ENCODE data around the gene SHROOM3.

Gene SHROOM3

DNA sequence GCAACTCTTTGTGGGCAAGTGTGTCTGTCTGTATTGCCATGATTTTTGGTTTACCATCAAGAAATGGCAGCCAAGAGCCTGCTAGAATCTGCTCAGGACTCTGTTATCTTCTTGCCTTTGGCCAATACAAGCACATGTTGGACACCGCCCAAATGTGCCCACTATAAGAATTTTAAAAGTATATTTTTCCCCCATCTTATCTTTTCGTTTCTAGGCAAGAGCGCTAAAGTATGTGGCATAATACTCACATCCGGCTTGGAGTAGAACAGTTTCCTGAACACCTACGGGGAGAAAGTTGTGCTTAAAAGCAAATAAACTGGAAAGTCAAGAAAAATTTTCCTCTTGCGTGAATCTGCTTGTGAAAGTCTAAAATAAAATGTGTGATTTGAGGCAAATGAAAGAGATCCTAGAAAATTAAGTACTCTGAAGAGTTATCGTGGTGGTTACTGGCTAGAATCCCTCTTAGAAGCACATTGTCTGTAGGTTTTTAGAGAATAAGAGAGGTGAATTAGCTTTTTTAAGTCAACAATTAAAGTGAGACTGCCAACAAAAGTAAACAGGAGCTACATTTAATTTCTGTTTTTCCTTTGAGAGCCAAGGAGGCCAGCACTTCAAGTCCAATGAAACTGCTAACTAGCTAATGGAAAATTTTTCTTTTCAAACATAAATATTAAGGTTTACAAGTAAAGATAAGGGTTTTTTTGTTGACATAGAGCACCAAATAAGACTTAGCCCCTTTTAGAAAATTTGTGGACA is 242.7 kb downstream of the SHROOM3 start:
- no peak for DNase-seq (ENCODE audit: low read depth)
- TF ChIP-seq, protein P1, sequence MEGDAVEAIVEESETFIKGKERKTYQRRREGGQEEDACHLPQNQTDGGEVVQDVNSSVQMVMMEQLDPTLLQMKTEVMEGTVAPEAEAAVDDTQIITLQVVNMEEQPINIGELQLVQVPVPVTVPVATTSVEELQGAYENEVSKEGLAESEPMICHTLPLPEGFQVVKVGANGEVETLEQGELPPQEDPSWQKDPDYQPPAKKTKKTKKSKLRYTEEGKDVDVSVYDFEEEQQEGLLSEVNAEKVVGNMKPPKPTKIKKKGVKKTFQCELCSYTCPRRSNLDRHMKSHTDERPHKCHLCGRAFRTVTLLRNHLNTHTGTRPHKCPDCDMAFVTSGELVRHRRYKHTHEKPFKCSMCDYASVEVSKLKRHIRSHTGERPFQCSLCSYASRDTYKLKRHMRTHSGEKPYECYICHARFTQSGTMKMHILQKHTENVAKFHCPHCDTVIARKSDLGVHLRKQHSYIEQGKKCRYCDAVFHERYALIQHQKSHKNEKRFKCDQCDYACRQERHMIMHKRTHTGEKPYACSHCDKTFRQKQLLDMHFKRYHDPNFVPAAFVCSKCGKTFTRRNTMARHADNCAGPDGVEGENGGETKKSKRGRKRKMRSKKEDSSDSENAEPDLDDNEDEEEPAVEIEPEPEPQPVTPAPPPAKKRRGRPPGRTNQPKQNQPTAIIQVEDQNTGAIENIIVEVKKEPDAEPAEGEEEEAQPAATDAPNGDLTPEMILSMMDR (conservative IDR thresholded peaks at IDR 0.05; ENCODE audit: control insufficient read depth, insufficient read depth, low read depth, low read length): no peak
- no peak overlapping the region for H3K4me3 ChIP-seq (ENCODE audit: control insufficient read depth, low read depth, low read length)

DNA sequence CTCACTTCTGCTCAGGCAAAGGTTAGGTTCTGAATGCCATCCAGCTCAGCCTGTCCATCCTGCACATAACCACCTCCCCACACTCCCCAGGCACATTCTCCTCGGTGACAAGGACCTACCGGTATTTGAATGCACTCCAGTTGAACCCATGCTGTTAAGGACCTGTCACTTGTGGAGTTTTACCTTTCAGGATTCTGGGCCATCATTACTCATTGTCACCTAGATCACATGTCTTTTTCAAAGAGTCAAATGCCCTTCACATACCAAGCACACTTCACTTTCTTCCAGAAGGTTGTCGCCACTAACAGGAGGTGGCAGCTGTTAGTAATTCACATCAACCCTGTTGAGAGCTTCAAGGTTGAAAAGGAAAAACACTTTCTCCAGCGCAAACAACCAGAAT is 244.7 kb downstream of the SHROOM3 start:
- H3K4me3 ChIP-seq (ENCODE audit: control insufficient read depth, low read depth, low read length): no peak overlapping the region
- TF ChIP-seq, protein P1 (conservative IDR thresholded peaks at IDR 0.05; ENCODE audit: control insufficient read depth, insufficient read depth, low read depth, low read length): no peak
- no peak for DNase-seq (ENCODE audit: low read depth)

DNA sequence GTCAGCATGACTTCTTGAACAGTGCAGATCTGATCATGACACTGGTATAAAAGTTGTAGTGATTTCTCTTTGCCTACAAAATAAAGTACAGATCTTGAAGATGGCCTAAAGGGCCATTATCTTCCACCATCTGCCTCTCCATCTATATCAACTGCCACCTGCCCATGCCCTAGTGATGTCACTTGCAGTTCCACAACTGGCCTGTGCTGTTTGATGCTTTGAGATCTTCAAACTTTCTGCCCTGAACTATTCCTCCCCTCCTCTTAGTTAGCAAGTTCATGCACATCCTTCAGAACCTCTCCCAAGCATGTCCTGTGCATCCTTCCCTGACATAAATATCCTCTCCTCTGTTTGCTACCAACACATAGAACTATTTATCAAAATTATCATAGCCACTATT is 245.9 kb downstream of the SHROOM3 start:
- DNase-seq (ENCODE audit: low read depth): no peak
- no peak overlapping the region for H3K4me3 ChIP-seq (ENCODE audit: control insufficient read depth, low read depth, low read length)
- TF ChIP-seq, protein P1 (conservative IDR thresholded peaks at IDR 0.05; ENCODE audit: control insufficient read depth, insufficient read depth, low read depth, low read length): no peak

DNA sequence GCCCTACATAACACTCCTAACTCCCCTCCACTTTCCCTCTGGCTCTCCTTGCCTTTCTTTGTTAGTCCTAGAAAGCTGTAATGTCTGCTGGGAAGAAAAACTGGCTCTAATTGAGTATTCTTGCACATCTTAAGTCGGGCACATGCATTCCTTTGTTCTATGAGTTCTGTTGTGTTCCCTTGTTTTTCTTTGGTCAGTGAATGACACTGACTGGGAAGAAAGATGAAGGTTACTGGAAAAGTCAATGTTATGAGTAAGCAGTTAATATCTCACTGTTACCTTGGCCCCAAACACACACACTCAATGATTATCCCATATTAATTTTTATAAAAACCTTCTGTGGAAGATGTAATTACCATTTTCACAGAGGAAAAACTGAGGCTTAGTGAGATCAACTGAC is 247.0 kb downstream of the SHROOM3 start:
- TF ChIP-seq, protein P1 (conservative IDR thresholded peaks at IDR 0.05; ENCODE audit: control insufficient read depth, insufficient read depth, low read depth, low read length): no peak
- DNase-seq (ENCODE audit: low read depth): no peak
- no peak overlapping the region for H3K4me3 ChIP-seq (ENCODE audit: control insufficient read depth, low read depth, low read length)

DNA sequence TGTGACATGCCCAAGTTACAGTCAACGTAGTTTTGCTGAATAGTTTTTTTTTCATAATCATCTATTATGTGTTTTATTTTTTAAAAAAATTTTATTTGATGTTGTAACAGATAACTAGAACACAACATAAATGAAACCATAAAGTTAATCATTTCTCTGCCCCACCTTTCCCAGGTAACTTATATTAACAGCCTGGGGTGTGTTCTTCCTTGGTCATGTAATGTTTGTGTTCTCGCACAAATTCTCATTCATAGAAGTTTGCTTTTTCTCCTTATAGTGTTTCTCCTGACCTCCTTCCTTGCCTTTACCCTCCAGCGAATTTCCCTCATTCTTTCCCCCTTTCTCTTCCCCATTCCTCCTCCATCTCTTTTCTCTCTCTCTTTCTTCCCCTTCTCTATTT is 248.1 kb downstream of the SHROOM3 start:
- no peak overlapping the region for H3K4me3 ChIP-seq (ENCODE audit: control insufficient read depth, low read depth, low read length)
- DNase-seq (ENCODE audit: low read depth): no peak
- TF ChIP-seq, protein P1 (conservative IDR thresholded peaks at IDR 0.05; ENCODE audit: control insufficient read depth, insufficient read depth, low read depth, low read length): no peak

DNA sequence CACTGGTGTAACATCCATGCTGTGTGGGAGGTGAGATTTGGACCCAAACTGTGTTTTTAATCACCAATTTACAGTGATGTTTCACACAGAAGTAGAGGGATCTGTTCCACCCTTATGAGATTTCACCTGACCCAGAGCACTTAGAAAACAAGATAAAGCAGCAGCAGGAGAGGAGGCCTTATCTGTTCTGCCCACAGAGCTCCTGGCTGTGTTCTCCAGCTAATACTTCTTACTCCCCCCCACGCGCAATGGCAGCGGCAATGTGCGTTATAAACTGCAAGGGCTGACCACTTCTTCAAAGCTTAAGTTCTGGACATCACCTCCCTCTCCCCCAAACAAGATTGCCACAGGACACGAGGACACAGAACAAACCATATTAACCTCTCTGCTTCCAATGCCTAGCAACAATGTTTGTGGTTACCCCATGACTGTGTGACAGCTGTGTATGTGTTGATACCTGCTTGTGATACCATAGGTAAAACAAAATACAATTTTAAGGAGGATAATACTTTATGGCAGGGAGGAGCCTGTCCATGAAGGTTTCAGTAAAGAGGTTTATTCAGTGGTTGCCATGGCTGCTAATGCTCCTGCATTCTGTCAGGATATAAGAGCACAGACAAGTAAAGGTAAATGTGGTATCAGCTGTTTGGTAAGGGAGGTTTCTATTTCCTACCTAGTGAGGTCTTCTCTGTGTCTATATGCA is 252.9 kb downstream of the SHROOM3 start:
- TF ChIP-seq, protein P1 (conservative IDR thresholded peaks at IDR 0.05; ENCODE audit: control insufficient read depth, insufficient read depth, low read depth, low read length): no peak
- no peak for DNase-seq (ENCODE audit: low read depth)
- no peak overlapping the region for H3K4me3 ChIP-seq (ENCODE audit: control insufficient read depth, low read depth, low read length)

All from fibroblast of mammary gland (primary cell).